MM.1S (cell line): ENCODE data around the gene TTC7B.

Source experiments
- CTCF ChIP-seq: fragments of 300-600 bp; sonication (generic); IDR thresholded peaks from 2 replicates; pipeline ENCODE4 v1.5.1; 2016; ENCODE audit warnings: antibody characterized with exemption, low read length, mixed read lengths
- EZH2 ChIP-seq: fragments of 300-600 bp; sonication (generic); optimal IDR thresholded peaks from 2 replicates; pipeline ENCODE3; 2017; ENCODE audit warnings: low read depth, mild to moderate bottlenecking, antibody characterized with exemption, low read length, mixed read lengths

- no peak for TF ChIP-seq CTCF
- TF ChIP-seq EZH2, result no peak
Measured at GRCh38 chr14:90599748-90600507, 216.3 kb downstream of the TTC7B start.
